Fibroblast of lung (primary cell): ENCODE results near the gene RUNX1. TPM values are rescaled to one million over a fixed set of nuclear protein-coding genes. Genes with fewer than 3 reads are reported as not detected.
"Not testable (repeated sequence)": the region's sequence is repeated elsewhere in the genome, so short reads cannot be mapped to it uniquely, and the experiment has no call there.

Experiments used
- DNase-seq, 2 donors: peaks; one replicate each; pipeline versions ENCODE4 v3.0.0 to v3.0.0-alpha.2; 2010; ENCODE audit warnings: low read depth in 2 of 2
- H2AFZ ChIP-seq: 2 replicates; pipeline ENCODE4 v1.5.1; 2012; ENCODE audit warnings: low read length, control low read depth, inconsistent platforms
- H3K27ac ChIP-seq: 2 replicates; pipeline ENCODE4 v1.5.1; 2011; ENCODE audit warnings: low read length, control low read depth; ENCODE audit not compliant: insufficient read depth
- H3K27me3 ChIP-seq: 2 replicates; pipeline ENCODE4 v1.5.1; 2011; ENCODE audit warnings: mild to moderate bottlenecking, low read length; ENCODE audit not compliant: control insufficient read depth, insufficient read depth
- H3K36me3 ChIP-seq: 2 replicates; pipeline ENCODE4 v1.5.1; 2011; ENCODE audit warnings: low read length; ENCODE audit not compliant: control insufficient read depth, insufficient read depth
- H3K4me1 ChIP-seq: 2 replicates; pipeline ENCODE4 v1.5.1; 2011; ENCODE audit warnings: low read length; ENCODE audit not compliant: control insufficient read depth, insufficient read depth; ENCODE audit errors: extremely low read depth
- H3K4me2 ChIP-seq: 2 replicates; pipeline ENCODE4 v1.5.1; 2011; ENCODE audit warnings: low read length, control low read depth; ENCODE audit not compliant: insufficient read depth; ENCODE audit errors: extremely low read depth
- H3K4me3 ChIP-seq, 4 experiments: fragments of 200-600 bp in 1 of 4; sonication (generic) in 1 of 4; replicated peaks in 1 of 4; 2 replicates each; pipeline ENCODE4 v1.5.1; 2011 to 2016; ENCODE audit warnings: low read length in 4 of 4, low read depth in 3 of 4, mild to moderate bottlenecking in 3 of 4, control low read depth in 2 of 4, inconsistent platforms in 1 of 4, mixed read lengths in 1 of 4; ENCODE audit not compliant: insufficient read depth in 1 of 4; ENCODE audit errors: control extremely low read depth in 1 of 4
- H3K79me2 ChIP-seq: 2 replicates; pipeline ENCODE4 v1.5.1; 2012; ENCODE audit warnings: mild to moderate bottlenecking, low read length, inconsistent platforms; ENCODE audit not compliant: control insufficient read depth, insufficient read depth
- H3K9ac ChIP-seq: 2 replicates; pipeline ENCODE4 v1.5.1; 2011; ENCODE audit warnings: mild to moderate bottlenecking, low read length, control low read depth; ENCODE audit not compliant: insufficient read depth
- H3K9me3 ChIP-seq: 2 replicates; pipeline ENCODE4 v1.5.1; 2012; ENCODE audit warnings: low read depth, low read length; ENCODE audit not compliant: control insufficient read depth, insufficient read depth
- H4K20me1 ChIP-seq: 2 replicates; pipeline ENCODE4 v1.5.1; 2011; ENCODE audit warnings: low read length; ENCODE audit not compliant: control insufficient read depth, insufficient read depth; ENCODE audit errors: extremely low read depth
- CTCF ChIP-seq, 2 donors: IDR thresholded peaks in 1 of 2; conservative IDR thresholded peaks in 1 of 2; 1 replicate in 1 of 2; 2 replicates in 1 of 2; pipeline ENCODE4 v1.5.1; 2011 to 2012; ENCODE audit warnings: low read length in 2 of 2, control low read depth in 1 of 2, inconsistent platforms in 1 of 2, low read depth in 1 of 2, mild to moderate bottlenecking in 1 of 2
- EZH2 ChIP-seq: IDR thresholded peaks from 2 replicates; pipeline ENCODE4 v1.5.1; 2012; ENCODE audit warnings: low read length, control low read depth, mild to moderate bottlenecking; ENCODE audit errors: missing control alignments
- polyA plus RNA-seq, 2 donors: library from polyadenylated mRNA; depleted of rRNA in 1 of 2; stranded (reverse) in 1 of 2; unstranded in 1 of 2; fragments of >200 nt; gene quantifications; 2 replicates each; pipeline ENCODE4 v1.2.1, GENCODE V29; 2011 to 2012; ENCODE audit warnings: missing spikeins in 1 of 2
- total RNA-seq: library from RNA; depleted of rRNA; stranded (reverse); fragments of >200 nt; gene quantifications from 2 replicates; pipeline ENCODE4 v1.2.1, GENCODE V29; 2014

The RUNX1 gene
- total and polyA plus RNA-seq, 2 donors (not counting 1 experiment from before 2014, with no cell fraction given), result 23.1 to 41.6 TPM

DNA sequence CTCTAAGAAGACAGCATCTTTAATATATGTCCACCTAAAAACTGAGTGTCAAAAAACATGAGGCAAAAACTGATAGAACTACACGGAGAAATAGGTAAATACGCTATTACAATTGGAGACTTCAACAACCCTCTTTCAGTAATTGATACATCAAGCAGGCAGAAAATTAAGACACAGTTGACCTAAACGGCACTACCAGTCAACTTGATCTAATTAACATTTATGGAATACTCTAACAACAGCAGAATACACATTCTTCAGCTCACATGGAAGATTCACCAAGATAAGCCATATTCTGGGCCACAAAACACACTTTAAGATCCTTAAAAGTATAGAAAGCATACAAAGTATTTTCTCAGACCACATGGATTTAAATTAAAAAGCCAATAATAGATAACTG, 242.7 kb downstream of the RUNX1 start:
- Histone ChIP-seq H3K4me2 (no peak overlapping the region), H4K20me1 (no peaks in the 10 kb centered on the region), H3K27ac (no peak overlapping the region), H3K27me3 (no peaks in the 10 kb centered on the region), H3K9ac (no peak overlapping the region), H3K36me3 (peaks cover 8% of the 10 kb centered on the region), H3K79me2 (peaks cover 49% of the 10 kb centered on the region), H3K4me1 (peaks cover 44% of the 10 kb centered on the region), H3K4me3 (no peak overlapping the region), H2AFZ (no peak overlapping the region), H3K9me3 (no peaks in the 10 kb centered on the region)
- TF ChIP-seq EZH2, result no peak
- no peak for DNase-seq

- Histone ChIP-seq H2AFZ (no peak overlapping the region), H3K9me3 (no peaks in the 10 kb centered on the region), H3K4me2 (no peak overlapping the region), H3K79me2 (peaks cover 40% of the 10 kb centered on the region), H3K9ac (no peak overlapping the region), H3K4me3 (no peak overlapping the region), H3K36me3 (peaks cover 3% of the 10 kb centered on the region), H3K27me3 (no peaks in the 10 kb centered on the region), H3K27ac (no peak overlapping the region), H3K4me1 (peaks cover 35% of the 10 kb centered on the region), H4K20me1 (no peaks in the 10 kb centered on the region)
- no peak for TF ChIP-seq CTCF (conservative IDR thresholded peaks at IDR 0.05 in 1 of 2, IDR thresholded peaks at IDR 0.05 in 1 of 2; ENCODE audit: low read depth in 1 of 2, low read length in 2 of 2)
- no peak for TF ChIP-seq EZH2
- DNase-seq, result no peak
Measured at GRCh38 chr21:34805157-34805556, 243.9 kb downstream of the RUNX1 start.

DNA sequence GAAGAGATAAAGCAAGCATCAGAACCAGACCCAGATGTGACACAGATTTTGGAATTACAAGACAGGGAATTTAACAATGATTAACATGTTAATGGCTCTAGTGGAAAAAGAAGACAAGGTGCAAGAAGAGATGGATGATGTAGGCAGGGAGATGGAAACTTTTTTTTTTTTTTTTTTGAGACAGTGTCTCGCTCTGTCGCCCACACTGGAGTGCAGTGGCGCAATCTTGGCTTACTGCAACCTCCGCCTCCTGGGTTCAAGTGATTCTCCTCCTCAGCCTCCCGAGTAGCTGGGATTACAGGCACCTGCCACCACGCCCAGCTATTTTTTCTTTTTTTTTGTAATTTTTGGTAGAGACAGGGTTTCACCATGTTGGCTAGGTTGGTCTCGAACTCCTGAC, 244.5 kb downstream of the RUNX1 start:
- H3K4me2 ChIP-seq, H3K27me3 ChIP-seq, H3K4me3 ChIP-seq, H4K20me1 ChIP-seq, H3K9me3 ChIP-seq, H3K27ac ChIP-seq, H2AFZ ChIP-seq, H3K36me3 ChIP-seq, DNase-seq, H3K9ac ChIP-seq: not testable (repeated sequence)
- peaks cover 31% of the 10 kb centered on the region for H3K4me1 ChIP-seq
- H3K79me2 ChIP-seq, result peaks cover 35% of the 10 kb centered on the region

DNA sequence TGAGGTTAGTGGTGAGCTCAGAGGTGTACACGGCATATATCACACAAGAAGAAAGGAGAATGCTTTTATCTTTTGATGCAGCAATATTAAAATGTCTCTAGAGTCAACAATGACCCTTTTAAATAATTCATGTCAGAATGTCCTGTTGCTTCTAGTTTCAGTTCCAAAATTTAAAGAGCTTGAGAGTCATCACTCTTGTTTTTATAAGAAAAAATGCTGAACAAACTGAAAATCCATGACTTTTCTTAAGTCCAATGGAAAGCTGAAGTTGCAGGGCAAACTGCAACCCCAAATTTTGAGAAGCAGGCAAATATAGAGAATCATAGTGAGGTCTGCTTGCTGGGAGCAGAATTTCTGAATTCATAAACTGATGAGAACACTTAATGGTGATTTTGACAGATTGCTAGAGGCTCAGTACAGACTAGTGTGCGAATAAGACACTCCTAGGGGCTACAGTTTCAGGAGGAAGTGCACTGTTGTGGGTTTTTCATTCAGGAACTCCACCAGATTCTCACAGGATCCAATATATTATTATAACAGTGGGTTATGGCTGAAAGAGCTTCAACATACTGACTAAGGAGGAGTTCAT, 245.2 kb downstream of the RUNX1 start:
- no peaks in the 10 kb centered on the region for H3K27me3 ChIP-seq

More for the DNA sequence above, 245.2 kb downstream of the RUNX1 start:
- TF ChIP-seq CTCF (conservative IDR thresholded peaks at IDR 0.05 in 1 of 2, IDR thresholded peaks at IDR 0.05 in 1 of 2; ENCODE audit: low read depth in 1 of 2, low read length in 2 of 2) (no peak), EZH2 (no peak)
- no peak overlapping the region for H3K27ac ChIP-seq
- no peak overlapping the region for H2AFZ ChIP-seq
- H3K4me1 ChIP-seq, result peaks cover 24% of the 10 kb centered on the region
- DNase-seq, result no peak
- H3K4me3 ChIP-seq, result no peak overlapping the region
- peaks cover 7% of the 10 kb centered on the region for H3K36me3 ChIP-seq
- no peaks in the 10 kb centered on the region for H4K20me1 ChIP-seq
- H3K4me2 ChIP-seq, result no peak overlapping the region
- no peaks in the 10 kb centered on the region for H3K9me3 ChIP-seq
- peaks cover 39% of the 10 kb centered on the region for H3K79me2 ChIP-seq
- no peak overlapping the region for H3K9ac ChIP-seq
